A549 (cell line): Measurements from ENCODE around the gene KCTD3.

Experiments used
- CTCF ChIP-seq: fragments of >200 bp; sonication (Bioruptor Twin); formaldehyde crosslinking; IDR thresholded peaks from 3 replicates; pipeline ENCODE4 v1.5.1; 2016
- NFE2L2 ChIP-seq: fragments of 150-350 bp; conservative IDR thresholded peaks from 2 replicates; pipeline ENCODE4 v1.6.1; 2014; ENCODE audit warnings: low read length
- PBX3 ChIP-seq: IDR thresholded peaks from 2 replicates; pipeline ENCODE4 v1.6.1; 2012
- POLR2A ChIP-seq: IDR thresholded peaks from 2 replicates; pipeline ENCODE4 v1.6.1; 2012; ENCODE audit warnings: mild to moderate bottlenecking, low read length

GRCh38 chr1:215526147-215526845, 40.8 kb upstream of the KCTD3 start:
- TF ChIP-seq NFE2L2, result no peak
- TF ChIP-seq CTCF, result peak; percentile 78
- no peak for TF ChIP-seq PBX3
- TF ChIP-seq POLR2A, result no peak
